Suprapubic skin (tissue), 3 donors: ENCODE results near the gene NPLOC4.

Source experiments
- POLR2AphosphoS5 ChIP-seq, 3 donors: sonication (generic); formaldehyde crosslinking; IDR thresholded peaks; one replicate each; pipeline ENCODE4 v1.6.1; 2017; ENCODE audit warnings: antibody characterized with exemption in 3 of 3
- TF ChIP-seq, protein P1 (sequence below), 2 donors: fragments of 200-600 bp in 1 of 2; fragments of 450-650 bp in 1 of 2; sonication (generic) in 1 of 2; IDR thresholded peaks; one replicate each; pipeline ENCODE4 v1.5.1; 2016 to 2019; ENCODE audit warnings: antibody characterized with exemption in 2 of 2, mild to moderate bottlenecking in 1 of 2, moderate library complexity in 1 of 2

DNA sequence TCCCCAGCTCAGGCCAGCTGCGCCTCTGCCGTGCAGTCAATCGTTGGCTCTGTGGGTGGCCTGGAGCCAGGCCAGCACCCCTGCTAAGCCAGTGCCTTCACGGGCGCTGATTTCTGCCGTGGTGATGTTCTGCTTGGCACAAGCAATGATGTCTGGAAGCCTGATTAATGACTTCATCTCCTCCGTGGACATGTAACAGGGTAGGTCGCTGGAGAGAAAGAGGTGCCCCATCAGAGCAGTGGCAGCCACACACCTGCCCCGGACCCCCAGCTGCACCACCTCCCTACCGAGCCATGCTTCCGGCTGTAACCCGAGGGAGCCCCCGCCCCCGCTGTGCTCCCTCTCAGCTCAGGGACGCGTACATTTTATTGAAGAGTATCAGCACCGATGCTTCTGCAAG lies 44.8 kb upstream of the NPLOC4 start:
- TF ChIP-seq POLR2AphosphoS5 (IDR thresholded peaks at IDR 0.05), result no peak
- TF ChIP-seq, protein P1, sequence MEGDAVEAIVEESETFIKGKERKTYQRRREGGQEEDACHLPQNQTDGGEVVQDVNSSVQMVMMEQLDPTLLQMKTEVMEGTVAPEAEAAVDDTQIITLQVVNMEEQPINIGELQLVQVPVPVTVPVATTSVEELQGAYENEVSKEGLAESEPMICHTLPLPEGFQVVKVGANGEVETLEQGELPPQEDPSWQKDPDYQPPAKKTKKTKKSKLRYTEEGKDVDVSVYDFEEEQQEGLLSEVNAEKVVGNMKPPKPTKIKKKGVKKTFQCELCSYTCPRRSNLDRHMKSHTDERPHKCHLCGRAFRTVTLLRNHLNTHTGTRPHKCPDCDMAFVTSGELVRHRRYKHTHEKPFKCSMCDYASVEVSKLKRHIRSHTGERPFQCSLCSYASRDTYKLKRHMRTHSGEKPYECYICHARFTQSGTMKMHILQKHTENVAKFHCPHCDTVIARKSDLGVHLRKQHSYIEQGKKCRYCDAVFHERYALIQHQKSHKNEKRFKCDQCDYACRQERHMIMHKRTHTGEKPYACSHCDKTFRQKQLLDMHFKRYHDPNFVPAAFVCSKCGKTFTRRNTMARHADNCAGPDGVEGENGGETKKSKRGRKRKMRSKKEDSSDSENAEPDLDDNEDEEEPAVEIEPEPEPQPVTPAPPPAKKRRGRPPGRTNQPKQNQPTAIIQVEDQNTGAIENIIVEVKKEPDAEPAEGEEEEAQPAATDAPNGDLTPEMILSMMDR (IDR thresholded peaks at IDR 0.05), result no peak
